AG08396 (cell line): ENCODE results near the gene VPS8.
A peak's percentile ranks its signal among the peaks of the same experiment; 100 is the strongest.
"Not testable (repeated sequence)": the region's sequence is repeated elsewhere in the genome, so short reads cannot be mapped to it uniquely, and the experiment has no call there.

ENCODE experiments used
- DNase-seq: peaks from one replicate; pipeline ENCODE4 v3.0.0; 2012; ENCODE audit warnings: low spot score, mixed read lengths

The VPS8 gene

GRCh38 chr3:184985586-184985985 is 173.6 kb downstream of the VPS8 start:
- no peak for DNase-seq

DNA sequence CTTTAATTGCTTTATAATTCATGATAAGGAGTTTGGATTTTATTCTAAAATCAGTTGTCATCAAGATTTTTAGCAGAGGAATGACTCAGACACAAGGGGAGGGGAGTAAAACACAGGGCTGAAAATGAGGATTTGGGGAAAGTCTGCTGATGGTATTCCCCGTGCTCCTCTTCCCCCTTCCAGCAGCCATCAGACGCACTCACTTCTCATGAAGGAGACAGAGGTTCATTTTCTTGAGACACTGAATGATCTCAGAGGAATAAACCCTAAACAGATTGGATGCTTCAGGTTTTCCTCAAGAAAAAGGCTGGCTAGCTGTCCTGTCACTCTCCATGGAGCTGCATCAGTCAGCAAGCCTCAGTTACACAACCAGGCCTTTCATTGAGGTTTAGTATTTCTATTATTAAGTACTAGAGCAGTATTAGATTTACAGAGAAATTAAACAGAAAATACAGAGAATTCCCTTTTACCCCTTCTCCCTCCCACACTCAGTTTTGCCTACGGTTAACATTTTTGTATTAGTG is 174.5 kb downstream of the VPS8 start:
- DNase-seq = no peak

DNA sequence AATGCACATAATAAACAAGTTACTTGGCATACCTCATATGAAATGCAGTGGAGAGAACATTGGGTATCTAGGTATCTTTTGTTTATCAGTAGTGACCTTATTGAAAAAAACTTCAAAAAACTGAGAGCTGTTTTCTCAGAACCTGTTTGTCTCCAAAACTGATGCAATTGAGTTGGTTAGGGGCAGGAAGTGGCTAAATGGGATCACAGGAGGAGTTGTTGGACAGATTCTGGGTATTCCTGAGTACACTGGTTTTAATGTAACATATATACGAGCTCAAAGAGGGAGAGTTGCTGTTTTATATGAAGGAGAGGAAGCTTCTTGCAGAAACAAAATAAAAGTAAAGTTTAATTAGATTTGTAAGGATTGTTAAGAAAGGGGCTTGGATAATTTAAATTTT is 181.4 kb downstream of the VPS8 start:
- no peak for DNase-seq

DNA sequence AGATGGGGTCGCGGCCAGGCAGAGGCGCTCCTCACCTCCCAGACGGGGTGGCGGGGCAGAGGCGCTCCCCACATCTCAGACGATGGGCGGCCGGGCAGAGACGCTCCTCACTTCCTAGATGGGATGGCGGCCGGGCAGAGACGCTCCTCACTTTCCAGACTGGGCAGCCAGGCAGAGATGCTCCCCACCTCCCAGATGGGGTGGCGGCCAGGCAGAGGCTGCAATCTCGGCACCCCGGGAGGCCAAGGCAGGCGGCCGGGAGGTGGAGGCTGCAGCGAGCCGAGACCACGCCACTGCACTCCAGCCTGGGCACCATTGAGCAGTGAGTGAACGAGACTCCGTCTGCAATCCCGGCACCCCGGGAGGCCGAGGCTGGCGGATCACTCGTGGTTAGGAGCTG is 191.9 kb downstream of the VPS8 start:
- not testable (repeated sequence) for DNase-seq

- no peak for DNase-seq
Measured at GRCh38 chr3:185009650-185010049, 197.7 kb downstream of the VPS8 start.

DNA sequence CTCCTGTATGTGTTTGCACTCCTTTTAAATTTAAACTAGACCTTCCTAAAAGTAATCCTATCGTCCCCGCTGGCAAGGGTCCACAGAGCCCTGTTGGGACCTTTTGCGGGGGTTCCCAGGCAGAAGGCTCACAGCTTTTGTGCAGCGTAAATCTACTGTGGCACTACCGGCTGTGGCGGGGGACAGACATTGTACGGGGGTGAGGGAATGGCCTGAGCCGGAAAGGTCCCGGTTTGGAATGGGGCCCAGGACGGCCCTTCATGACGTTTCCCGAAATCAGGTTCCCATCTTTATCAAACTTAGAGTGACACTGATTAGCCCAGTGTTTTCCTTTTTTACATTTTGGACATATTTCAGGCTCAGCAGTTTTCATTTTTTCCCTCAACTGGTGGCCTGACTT is 205.6 kb downstream of the VPS8 start:
- not testable (repeated sequence) for DNase-seq

GRCh38 chr3:185017996-185018395 is 206.0 kb downstream of the VPS8 start:
- not testable (repeated sequence) for DNase-seq

DNA sequence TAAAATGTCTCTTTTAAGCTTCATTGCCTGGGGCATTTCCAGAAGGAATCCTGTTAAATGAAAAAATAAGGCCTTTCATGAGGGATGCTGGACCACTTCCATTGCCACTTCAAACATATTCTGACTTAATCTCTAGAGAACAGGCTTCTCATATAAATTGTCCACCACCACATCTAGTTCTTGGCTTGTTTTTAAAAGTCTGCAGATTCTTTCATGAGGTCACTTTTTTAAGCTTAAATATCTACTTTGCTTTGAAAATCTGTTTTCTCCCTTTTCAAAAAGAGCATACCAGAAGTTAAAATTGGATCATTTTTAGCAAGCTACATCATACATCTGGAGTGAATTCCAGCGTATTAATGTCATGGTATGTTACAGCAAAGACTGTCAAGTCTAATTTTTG is 209.3 kb downstream of the VPS8 start:
- peak; percentile 9 for DNase-seq

DNA sequence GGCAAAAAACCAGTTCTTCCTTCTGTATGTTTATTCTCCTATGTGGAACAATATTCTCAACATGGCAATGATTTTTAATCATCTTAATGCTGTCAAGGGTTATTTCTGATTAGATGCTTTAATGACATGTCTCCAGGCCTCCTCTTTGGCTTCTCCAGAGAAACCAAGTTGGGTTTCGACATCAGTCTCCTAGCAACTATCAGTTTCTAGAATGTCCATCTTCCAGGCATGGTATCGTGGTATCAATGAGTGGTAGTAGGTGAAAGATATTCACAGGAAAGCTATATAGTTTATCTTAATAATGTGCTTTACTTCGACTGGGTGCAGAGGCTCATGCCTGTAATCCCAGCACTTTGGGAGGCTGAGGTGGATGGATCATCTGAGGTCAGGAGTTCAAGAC is 212.4 kb downstream of the VPS8 start:
- DNase-seq = no peak

- DNase-seq = no peak
Measured at GRCh38 chr3:185024966-185025365, 213.0 kb downstream of the VPS8 start.

DNA sequence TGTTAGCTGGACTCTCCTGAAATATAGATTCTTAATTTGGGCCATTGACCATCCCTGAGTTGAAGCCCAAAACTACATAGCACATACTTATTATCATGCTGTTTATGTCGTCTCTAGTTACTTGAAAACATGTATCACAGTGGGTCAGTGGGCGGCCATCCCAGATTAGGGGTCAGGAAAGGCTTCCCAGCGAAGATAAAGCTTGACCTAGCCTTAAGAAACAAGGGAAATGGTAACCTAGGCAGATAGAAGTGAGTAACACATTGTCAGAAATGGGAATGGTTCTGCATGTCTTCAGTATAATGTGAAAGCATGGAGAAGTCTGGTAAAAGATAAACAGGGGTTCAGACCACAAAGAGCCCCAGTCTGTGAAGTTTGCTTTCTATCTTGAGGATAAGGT is 216.2 kb downstream of the VPS8 start:
- no peak for DNase-seq

DNA sequence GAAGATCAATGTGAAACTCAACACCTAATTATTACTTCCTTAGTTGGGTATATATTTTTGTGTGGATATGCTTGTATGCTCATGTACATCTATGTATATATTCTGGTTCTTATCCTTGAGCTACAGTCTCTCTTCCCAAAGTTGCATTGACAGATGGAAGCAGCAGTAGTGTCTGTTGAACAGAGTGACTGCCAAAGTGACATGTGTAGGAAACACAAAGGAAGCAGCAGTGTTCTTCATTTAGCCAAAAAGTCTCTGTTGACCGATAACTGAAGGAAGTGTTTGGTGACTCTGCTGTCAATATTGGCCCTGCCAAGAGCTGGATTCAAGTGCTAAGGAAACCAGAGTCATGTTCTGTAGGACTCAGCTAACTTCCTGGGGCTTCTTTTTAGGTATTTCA is 217.1 kb downstream of the VPS8 start:
- no peak for DNase-seq

DNA sequence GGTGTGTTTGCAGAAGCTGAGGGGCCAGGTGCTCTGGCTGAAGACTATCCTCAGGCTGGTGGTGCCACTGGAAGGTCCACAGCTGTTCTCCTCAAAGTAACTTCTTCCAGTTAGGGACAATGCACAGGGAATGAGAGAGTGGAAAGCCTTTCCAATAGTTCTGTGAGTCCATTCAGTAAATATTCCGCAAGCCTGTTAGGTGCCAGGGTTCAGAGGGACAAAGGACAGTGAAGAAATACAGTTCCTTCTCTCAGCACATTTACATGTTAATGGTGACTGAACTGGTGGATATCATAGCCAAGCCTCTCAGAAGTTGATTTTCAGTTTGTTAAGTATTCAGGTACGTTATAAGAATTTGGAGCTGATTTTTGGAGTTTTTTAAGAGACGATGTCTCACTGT is 218.4 kb downstream of the VPS8 start:
- no peak for DNase-seq

DNA sequence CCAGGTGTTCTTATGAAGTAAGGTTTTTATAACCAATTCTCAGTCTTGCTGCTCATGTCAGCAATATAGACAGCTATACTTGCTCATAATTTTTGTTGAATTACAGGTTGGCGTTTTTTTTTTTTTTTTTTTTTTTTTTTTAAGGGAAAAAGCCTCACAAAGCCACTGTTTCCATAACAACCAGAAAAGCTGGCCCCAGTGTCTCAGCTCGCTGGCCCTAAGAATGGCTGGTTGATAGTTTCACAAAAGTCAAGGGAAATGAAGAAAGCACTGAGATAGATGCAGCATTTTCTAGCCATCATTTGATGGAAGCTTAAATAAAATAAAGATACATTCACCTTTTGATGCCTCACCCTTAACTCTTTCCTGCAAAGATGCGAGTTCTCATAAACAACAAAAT is 219.0 kb downstream of the VPS8 start:
- no peak for DNase-seq

DNA sequence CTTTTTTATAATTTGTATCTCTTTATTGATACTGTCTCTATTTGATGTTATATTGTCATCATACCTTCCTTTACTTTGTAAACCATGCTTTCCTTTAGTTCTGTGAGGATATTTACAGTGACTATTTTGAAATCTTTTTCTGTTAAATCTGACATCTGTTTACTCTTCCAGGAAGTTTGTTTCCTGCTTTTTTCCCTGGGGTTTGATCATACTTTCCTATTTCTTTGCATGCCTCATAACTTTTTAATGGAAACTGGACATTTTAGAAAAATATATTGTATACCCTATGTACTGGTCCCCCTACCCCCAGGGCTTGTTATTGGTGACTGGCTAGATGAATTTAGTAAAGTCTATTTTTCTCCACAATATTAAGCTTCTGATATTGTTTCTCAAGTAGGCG is 225.8 kb downstream of the VPS8 start:
- no peak for DNase-seq

DNA sequence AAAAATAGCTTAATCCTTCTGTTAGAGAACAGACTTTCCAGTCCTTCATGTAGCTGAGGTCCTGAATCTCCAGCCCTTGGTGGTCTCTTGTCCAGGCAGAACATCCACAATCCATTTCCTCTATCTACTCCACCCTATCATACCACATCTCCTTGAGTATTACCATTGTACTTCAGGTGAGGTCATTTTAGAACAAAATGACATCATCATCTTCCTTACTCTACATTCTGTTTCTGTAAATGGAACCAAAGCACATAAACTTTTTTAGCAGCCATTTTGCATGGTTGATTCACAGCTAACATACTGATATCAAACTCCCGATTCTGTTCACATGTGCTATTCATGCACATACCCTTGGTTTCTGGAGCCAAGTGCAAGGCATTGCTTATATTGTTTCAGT is 228.5 kb downstream of the VPS8 start:
- DNase-seq = no peak

GRCh38 chr3:185041540-185041939 is 229.6 kb downstream of the VPS8 start:
- no peak for DNase-seq

DNA sequence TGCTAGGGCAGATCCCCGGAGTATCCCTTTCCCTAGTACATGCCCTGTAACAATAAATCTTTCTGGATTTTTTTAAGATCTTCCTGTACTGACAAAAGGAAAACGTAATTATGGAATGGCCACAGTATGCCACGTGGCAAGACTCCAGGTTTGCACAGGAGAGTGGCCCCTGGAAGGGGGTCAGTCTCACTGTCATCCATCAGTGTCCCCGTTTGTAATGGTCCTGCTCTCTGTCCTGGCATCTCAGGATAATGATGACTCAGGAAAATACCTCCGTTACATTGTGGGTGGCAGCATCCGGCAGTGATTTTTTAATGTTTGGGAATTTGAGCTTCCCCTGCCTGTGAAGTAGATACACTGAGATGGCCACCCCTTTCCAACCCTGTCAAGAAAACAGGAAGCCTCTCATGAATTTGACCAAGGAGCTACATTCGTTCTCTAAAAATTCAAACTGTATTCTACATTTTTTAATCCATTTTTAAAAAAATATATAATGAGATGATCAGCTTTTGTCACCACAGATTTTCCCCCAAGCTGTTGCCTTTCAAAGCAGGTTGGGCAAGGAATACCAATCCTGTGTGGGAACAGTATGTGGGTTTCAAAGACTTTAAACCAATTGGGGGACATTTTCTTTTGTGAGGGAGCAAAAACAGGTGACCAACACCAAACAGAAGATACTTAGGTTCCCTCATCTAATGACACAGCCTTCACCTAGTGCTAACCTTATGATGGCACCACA is 230.5 kb downstream of the VPS8 start:
- no peak for DNase-seq

DNA sequence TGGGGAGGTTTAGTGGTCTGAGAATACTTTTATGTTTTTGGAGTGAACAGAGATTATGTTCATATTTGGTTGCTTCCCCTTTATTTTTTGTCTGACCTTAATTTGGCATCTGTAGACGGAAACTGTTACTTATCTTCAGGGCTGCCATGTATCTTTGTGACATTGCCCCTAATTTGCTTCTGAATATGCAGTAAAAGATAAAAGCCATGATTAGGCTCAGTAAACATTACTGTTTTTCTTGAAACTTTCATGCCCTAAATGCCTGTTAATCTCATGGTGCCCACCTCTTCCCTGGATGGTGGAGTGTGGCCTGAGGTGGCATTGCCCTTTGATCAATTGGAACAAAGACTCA is 234.2 kb downstream of the VPS8 start:
- no peak for DNase-seq

DNA sequence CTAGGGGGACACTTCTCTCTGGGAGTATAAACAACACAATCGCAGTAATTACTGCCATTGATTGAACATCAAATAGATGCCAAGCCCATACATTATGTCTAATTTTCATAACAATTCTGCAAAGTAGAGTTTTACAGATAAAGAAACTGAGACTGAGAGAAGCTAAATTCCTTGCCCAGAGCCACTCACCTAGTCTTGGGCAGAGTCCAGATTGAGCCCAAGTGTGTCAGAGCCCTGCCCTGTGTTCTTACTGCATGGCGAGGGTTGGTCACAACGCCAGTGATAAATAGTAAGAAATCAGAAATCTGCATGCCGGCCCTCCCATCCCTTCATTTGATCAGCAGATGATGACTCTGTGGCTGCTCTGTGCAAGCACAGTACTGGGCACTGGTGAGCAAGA is 234.6 kb downstream of the VPS8 start:
- no peak for DNase-seq

DNA sequence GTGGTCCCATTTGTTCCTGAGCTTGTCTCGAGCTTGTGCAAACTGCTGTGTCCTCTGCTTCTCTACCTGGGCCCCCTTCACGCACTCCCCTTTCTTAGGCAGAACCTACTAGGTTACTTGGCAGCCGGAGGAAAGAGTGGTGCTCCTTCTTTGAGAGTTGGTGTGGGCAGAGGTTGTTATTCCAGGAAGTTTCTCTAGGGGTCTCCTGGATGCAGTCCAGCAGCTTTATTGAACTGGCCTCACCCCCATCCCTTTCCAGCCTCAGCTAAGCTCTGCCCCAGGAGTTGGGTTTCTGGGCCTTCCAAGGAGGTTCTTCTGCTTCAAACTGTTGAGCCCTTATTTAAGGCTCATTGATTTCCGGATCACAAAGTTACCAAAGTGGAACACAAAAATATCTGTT is 237.7 kb downstream of the VPS8 start:
- no peak for DNase-seq

GRCh38 chr3:185051801-185052200 is 239.8 kb downstream of the VPS8 start:
- no peak for DNase-seq

GRCh38 chr3:185052631-185053030 is 240.7 kb downstream of the VPS8 start:
- no peak for DNase-seq

DNA sequence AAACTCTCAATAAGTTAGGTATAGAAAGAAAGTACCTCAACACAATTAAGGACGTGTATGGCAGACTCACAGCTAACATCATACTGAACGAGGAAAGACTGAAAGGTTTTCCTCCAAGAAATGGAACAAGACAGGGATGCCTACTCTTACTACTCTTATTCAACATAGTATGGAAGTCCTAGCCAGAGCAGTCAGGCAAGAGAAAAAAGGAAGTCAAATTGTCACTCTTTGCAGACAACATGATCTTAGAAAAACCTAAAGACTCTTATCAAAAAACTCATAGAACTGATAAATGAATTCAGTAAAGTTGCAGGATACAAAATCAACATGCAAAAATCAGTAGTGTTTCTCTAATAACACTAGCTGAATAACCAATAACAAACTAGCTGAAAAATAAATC is 244.9 kb downstream of the VPS8 start:
- no peak for DNase-seq
